GM19238 (cell line): ENCODE data around the gene TWNK.

Experiments used
- DNase-seq: peaks from one replicate; pipeline ENCODE4 v3.0.0; 2011; ENCODE audit warnings: low spot score; ENCODE audit not compliant: insufficient read length

Gene TWNK

GRCh38 chr10:101011517-101012423 is 24.4 kb downstream of the TWNK start:
- DNase-seq = no peak

GRCh38 chr10:101012525-101013364 is 25.4 kb downstream of the TWNK start:
- peak; percentile 85 for DNase-seq

GRCh38 chr10:101013365-101013825 is 26.1 kb downstream of the TWNK start:
- DNase-seq = no peak

GRCh38 chr10:101014230-101014884 is 27.0 kb downstream of the TWNK start:
- DNase-seq = peak; percentile 79

- DNase-seq = no peak
Observed at GRCh38 chr10:101014966-101015581, 27.7 kb downstream of the TWNK start.

GRCh38 chr10:101015582-101015973 is 28.2 kb downstream of the TWNK start:
- DNase-seq = no peak

- DNase-seq = no peak
Observed at GRCh38 chr10:101016814-101017213, 29.5 kb downstream of the TWNK start.

GRCh38 chr10:101018118-101018599 is 30.8 kb downstream of the TWNK start:
- DNase-seq = no peak

GRCh38 chr10:101018600-101019439 is 31.5 kb downstream of the TWNK start:
- peak; percentile 67 for DNase-seq

- DNase-seq = no peak
Observed at GRCh38 chr10:101019440-101019703, 32.0 kb downstream of the TWNK start.

GRCh38 chr10:101020427-101021075 is 33.2 kb downstream of the TWNK start:
- no peak for DNase-seq

GRCh38 chr10:101021239-101021638 is 33.9 kb downstream of the TWNK start:
- no peak for DNase-seq

- no peak for DNase-seq
Observed at GRCh38 chr10:101021692-101022251, 34.4 kb downstream of the TWNK start.

GRCh38 chr10:101022967-101023705 is 35.8 kb downstream of the TWNK start:
- no peak for DNase-seq

- DNase-seq = no peak
Observed at GRCh38 chr10:101027106-101027720, 39.9 kb downstream of the TWNK start.

GRCh38 chr10:101028446-101029337 is 41.3 kb downstream of the TWNK start:
- DNase-seq = no peak

GRCh38 chr10:101029520-101030295 is 42.4 kb downstream of the TWNK start:
- DNase-seq = no peak
